B cell (primary cell): ENCODE data around the gene CLINT1. TPM values are rescaled to one million over a fixed set of nuclear protein-coding genes. Genes with fewer than 3 reads are reported as not detected.
A peak's percentile ranks its signal among the peaks of the same experiment; 100 is the strongest.

Experiments used
- ATAC-seq: fragments of 200-7000 bp; cut with Tn5 transposase; one replicate; pipeline ENCODE4 v1.10.0; 2021; ENCODE audit warnings: low read depth, mild to moderate bottlenecking, moderate number of reproducible peaks, moderate library complexity
- CTCF ChIA-PET: fragments of 350-600 bp; sonication (Branson Sonifier 250); formaldehyde crosslinking; loops from one replicate; lab custom pipeline; 2021; ENCODE audit warnings: antibody characterized with exemption, inconsistent platforms; lab: Charles Lee
- POLR2A ChIA-PET: fragments of 350-600 bp; sonication (Branson Sonifier 250); formaldehyde crosslinking; loops from one replicate; lab custom pipeline; 2021; ENCODE audit warnings: antibody characterized with exemption; lab: Charles Lee
- DNase-seq: peaks from one replicate; pipeline ENCODE4 v3.0.0; 2013
- H2AFZ ChIP-seq: 2 replicates; pipeline ENCODE4 v1.6.1; 2012; ENCODE audit warnings: mild to moderate bottlenecking, low read depth, low read length; ENCODE audit not compliant: insufficient read depth, poor library complexity, severe bottlenecking
- H3K27ac ChIP-seq, 2 donors: 1 replicate in 1 of 2; 2 replicates in 1 of 2; pipeline ENCODE4 v1.5.1; 2012 to 2013; ENCODE audit warnings: low read length in 2 of 2, mild to moderate bottlenecking in 2 of 2, moderate library complexity in 1 of 2
- H3K27me3 ChIP-seq, 4 experiments: fragments of 200-600 bp in 1 of 4; sonication (generic) in 1 of 4; replicated peaks in 1 of 4; 1 replicate in 2 of 4; 2 replicates in 2 of 4; pipeline versions ENCODE4 v1.6.1 to v1.7.0; 2013 to 2016; ENCODE audit warnings: low read length in 3 of 4, mild to moderate bottlenecking in 2 of 4, mixed read lengths in 1 of 4, moderate library complexity in 1 of 4; ENCODE audit not compliant: insufficient read depth in 4 of 4, control insufficient read depth in 3 of 4; ENCODE audit errors: control extremely low read depth in 1 of 4
- H3K36me3 ChIP-seq, 2 experiments: replicated peaks in 1 of 2; 1 replicate in 1 of 2; 2 replicates in 1 of 2; pipeline versions ENCODE4 v1.6.1 to v1.7.1; 2013; ENCODE audit warnings: low read length in 1 of 2; ENCODE audit not compliant: insufficient read depth in 2 of 2, control insufficient read depth in 1 of 2; ENCODE audit errors: control extremely low read depth in 1 of 2, extremely low read depth in 1 of 2
- H3K4me1 ChIP-seq, 2 donors: fragments of 200-600 bp in 1 of 2; sonication (generic) in 1 of 2; 1 replicate in 1 of 2; 2 replicates in 1 of 2; pipeline versions ENCODE4 v1.5.1 to v1.6.1; 2013 to 2017; ENCODE audit warnings: low read length in 2 of 2; ENCODE audit not compliant: control insufficient read depth in 2 of 2, insufficient read depth in 2 of 2
- H3K4me2 ChIP-seq: replicated peaks from 2 replicates; pipeline ENCODE3; 2012; ENCODE audit warnings: mild to moderate bottlenecking, low read depth, low read length; ENCODE audit not compliant: poor library complexity, severe bottlenecking
- H3K4me3 ChIP-seq, 5 experiments: fragments of 200-600 bp in 1 of 5; sonication (generic) in 1 of 5; 1 replicate in 3 of 5; 2 replicates in 2 of 5; pipeline versions ENCODE4 v1.5.1 to v1.7.0; 2011 to 2016; ENCODE audit warnings: low read length in 4 of 5, mild to moderate bottlenecking in 4 of 5, low read depth in 2 of 5, control low read depth in 1 of 5, moderate library complexity in 1 of 5; ENCODE audit not compliant: insufficient read depth in 1 of 5; ENCODE audit errors: control extremely low read depth in 1 of 5, extremely low read depth in 1 of 5
- H3K79me2 ChIP-seq: fragments of 200-600 bp; sonication (generic); one replicate; pipeline ENCODE4 v1.6.0; 2016; ENCODE audit warnings: low read length; ENCODE audit not compliant: control insufficient read depth, insufficient read depth
- H3K9ac ChIP-seq: fragments of 200-600 bp; sonication (generic); 2 replicates; pipeline ENCODE4 v1.6.1; 2017; ENCODE audit warnings: mild to moderate bottlenecking, low read length, moderate library complexity
- H3K9me3 ChIP-seq, 3 donors: one replicate each; pipeline versions ENCODE4 v1.6.1 to v1.7.1; 2013; ENCODE audit warnings: low read length in 2 of 3; ENCODE audit not compliant: control insufficient read depth in 2 of 3, insufficient read depth in 1 of 3; ENCODE audit errors: control extremely low read depth in 1 of 3
- H4K20me1 ChIP-seq: 2 replicates; pipeline ENCODE4 v1.6.0; 2012; ENCODE audit warnings: mild to moderate bottlenecking, low read length; ENCODE audit not compliant: insufficient read depth, control insufficient read depth, poor library complexity, severe bottlenecking
- H3K27ac Mint-ChIP-seq: one replicate; pipeline ENCODE4 v1.8.0; 2021; ENCODE audit warnings: mixed read lengths
- H3K27me3 Mint-ChIP-seq: one replicate; pipeline ENCODE4 v1.8.0; 2021; ENCODE audit warnings: mixed read lengths
- H3K4me1 Mint-ChIP-seq: one replicate; pipeline ENCODE4 v1.8.0; 2021; ENCODE audit warnings: mixed read lengths
- H3K4me3 Mint-ChIP-seq: one replicate; pipeline ENCODE4 v1.8.0; 2021; ENCODE audit warnings: mixed read lengths
- H3K9me3 Mint-ChIP-seq: one replicate; pipeline ENCODE4 v1.8.0; 2022; ENCODE audit warnings: mixed read lengths; ENCODE audit not compliant: insufficient read depth
- CTCF ChIP-seq: fragments of 200-600 bp; IDR thresholded peaks from one replicate; pipeline ENCODE4 v1.8.0; 2022; ENCODE audit warnings: antibody characterized with exemption, mild to moderate bottlenecking
- EZH2 ChIP-seq: IDR thresholded peaks from 2 replicates; pipeline ENCODE4 v1.6.1; 2012; ENCODE audit warnings: borderline replicate concordance, low read depth, mild to moderate bottlenecking, moderate library complexity, low read length; ENCODE audit not compliant: insufficient read depth, poor library complexity, severe bottlenecking
- WGBS: methylation state at CpG from one replicate; pipeline ENCODE4 v1.1.5; 2013; ENCODE audit warnings: missing lambda C conversion rate; ENCODE audit not compliant: insufficient coverage; 5-methylcytosine and 5-hydroxymethylcytosine counted together
- intact Hi-C: fragments of 100-400 bp; cut with micrococcal nuclease; formaldehyde crosslinking; loops from one replicate; pipeline ENCODE4 v1.10.0; 2022
- polyA plus RNA-seq: library from polyadenylated mRNA; depleted of rRNA; stranded (reverse); fragments of >200 nt; gene quantifications from 2 replicates; pipeline ENCODE4 v1.2.3, GENCODE V29; 2012
- total RNA-seq, 2 donors: library from RNA; stranded (reverse); fragments of 120-200 nt in 1 of 2; gene quantifications; 1 replicate in 1 of 2; 2 replicates in 1 of 2; pipeline versions ENCODE4 v1.2.3 to v1.2.4, GENCODE V29; 2013 to 2022

The CLINT1 gene
- total and polyA plus RNA-seq, 2 donors (not counting 1 experiment from before 2014, with no cell fraction given) = 69.7 to 89.1 TPM

GRCh38 chr5:157877821-157878220, 18.9 kb upstream of the CLINT1 start:
- H4K20me1 ChIP-seq = no peaks in the 10 kb centered on the region
- peaks cover 0 to 10% (median 0%) of the 10 kb centered on the region in 3 donors for H3K9me3 ChIP-seq
- H3K4me2 ChIP-seq = no peak overlapping the region
- WGBS = no CpG with 5 or more reads among the region's 2 CpGs
- H3K79me2 ChIP-seq = no peaks in the 10 kb centered on the region
- ChIA-PET CTCF (interaction anchor here (0.6 kb wide), 1 partner anchor 823 kb away, joined by 3 read pairs; no protein-coding TSS in a partner anchor), POLR2A (no interaction called here)
- H3K27ac Mint-ChIP-seq = no peak overlapping the region
- H3K4me3 ChIP-seq = no peak overlapping the region
- H3K9ac ChIP-seq = no peak overlapping the region
- peaks cover 0 to 3% of the 10 kb centered on the region in 2 donors for H3K4me1 ChIP-seq
- no peaks in the 10 kb centered on the region for H3K9me3 Mint-ChIP-seq
- H3K27me3 Mint-ChIP-seq = no peaks in the 10 kb centered on the region
- no peak for DNase-seq
- H3K4me3 Mint-ChIP-seq = no peak overlapping the region
- TF ChIP-seq EZH2 (no peak), CTCF (no peak)
- H2AFZ ChIP-seq = no peak overlapping the region
- H3K36me3 ChIP-seq = no peaks in the 10 kb centered on the region
- no peaks in the 10 kb centered on the region for H3K27me3 ChIP-seq
- no peak for ATAC-seq
- H3K27ac ChIP-seq = no peak overlapping the region
- H3K4me1 Mint-ChIP-seq = no peaks in the 10 kb centered on the region
- intact Hi-C loops = no loop called here

- CTCF ChIA-PET = no interaction called here
- Histone ChIP-seq H3K79me2 (no peaks in the 10 kb centered on the region), H3K9me3 (peaks cover 0 to 6% (median 0%) of the 10 kb centered on the region in 3 donors), H3K4me1 (peaks cover 0 to 3% of the 10 kb centered on the region in 2 donors), H3K4me2 (no peak overlapping the region), H3K27me3 (no peaks in the 10 kb centered on the region), H3K4me3 (no peak overlapping the region), H4K20me1 (no peaks in the 10 kb centered on the region), H3K9ac (no peak overlapping the region), H3K36me3 (no peaks in the 10 kb centered on the region), H2AFZ (peak overlapping the region; percentile 23), H3K27ac (no peak overlapping the region)
- no peaks in the 10 kb centered on the region for H3K4me1 Mint-ChIP-seq
- no peak overlapping the region for H3K4me3 Mint-ChIP-seq
- POLR2A ChIA-PET = no interaction called here
- H3K27me3 Mint-ChIP-seq = no peaks in the 10 kb centered on the region
- no peak for TF ChIP-seq CTCF
- TF ChIP-seq EZH2 = no peak
- no peak for DNase-seq
- intact Hi-C loops = no loop called here
- H3K27ac Mint-ChIP-seq = no peak overlapping the region
- no peak for ATAC-seq
- WGBS = 90% methylated on average over 2 of the region's 5 CpGs
- H3K9me3 Mint-ChIP-seq = no peaks in the 10 kb centered on the region
Measured at GRCh38 chr5:157874861-157875260, 15.9 kb upstream of the CLINT1 start.
